Activated CD4-positive, alpha-beta memory T cell treated with anti-CD3 and anti-CD28 coated beads, Interleukin-2, amount 10 ng/mL, durations not matched to agents 7 days and 5 days (primary cell): ENCODE measurements around the gene LUC7L. TPM values are rescaled to one million over a fixed set of nuclear protein-coding genes. Genes with fewer than 3 reads are reported as not detected.

ENCODE experiments used
- CTCF ChIA-PET: fragments of 350-600 bp; sonication (Branson Sonifier 250); formaldehyde crosslinking; loops from one replicate; lab custom pipeline; 2021; ENCODE audit warnings: antibody characterized with exemption, inconsistent platforms; lab: Charles Lee
- POLR2A ChIA-PET: fragments of 350-600 bp; sonication (Branson Sonifier 250); formaldehyde crosslinking; loops from one replicate; lab custom pipeline; 2021; ENCODE audit warnings: antibody characterized with exemption; lab: Charles Lee
- DNase-seq: peaks from one replicate; pipeline ENCODE4 v3.0.0-alpha.2; 2020
- H3K27ac Mint-ChIP-seq: one replicate; pipeline ENCODE4 v1.8.0; 2021; ENCODE audit warnings: mild to moderate bottlenecking, mixed read lengths
- H3K27me3 Mint-ChIP-seq: one replicate; pipeline ENCODE4 v1.8.0; 2021; ENCODE audit warnings: mixed read lengths
- H3K36me3 Mint-ChIP-seq: one replicate; pipeline ENCODE4 v1.8.0; 2021; ENCODE audit warnings: low read depth, mixed read lengths
- H3K4me1 Mint-ChIP-seq: one replicate; pipeline ENCODE4 v1.8.0; 2021; ENCODE audit warnings: mixed read lengths
- H3K4me3 Mint-ChIP-seq: one replicate; pipeline ENCODE4 v1.8.0; 2021; ENCODE audit warnings: mild to moderate bottlenecking, mixed read lengths
- H3K9me3 Mint-ChIP-seq: one replicate; pipeline ENCODE4 v1.8.0; 2021; ENCODE audit warnings: mixed read lengths
- total RNA-seq, 2 experiments: library from RNA; stranded (reverse); gene quantifications; one replicate each; pipeline ENCODE4 v1.2.3, GENCODE V29; 2021

LUC7L gene
- total RNA-seq, 2 experiments from 2014 or later = 54.9 to 61.0 TPM

DNA sequence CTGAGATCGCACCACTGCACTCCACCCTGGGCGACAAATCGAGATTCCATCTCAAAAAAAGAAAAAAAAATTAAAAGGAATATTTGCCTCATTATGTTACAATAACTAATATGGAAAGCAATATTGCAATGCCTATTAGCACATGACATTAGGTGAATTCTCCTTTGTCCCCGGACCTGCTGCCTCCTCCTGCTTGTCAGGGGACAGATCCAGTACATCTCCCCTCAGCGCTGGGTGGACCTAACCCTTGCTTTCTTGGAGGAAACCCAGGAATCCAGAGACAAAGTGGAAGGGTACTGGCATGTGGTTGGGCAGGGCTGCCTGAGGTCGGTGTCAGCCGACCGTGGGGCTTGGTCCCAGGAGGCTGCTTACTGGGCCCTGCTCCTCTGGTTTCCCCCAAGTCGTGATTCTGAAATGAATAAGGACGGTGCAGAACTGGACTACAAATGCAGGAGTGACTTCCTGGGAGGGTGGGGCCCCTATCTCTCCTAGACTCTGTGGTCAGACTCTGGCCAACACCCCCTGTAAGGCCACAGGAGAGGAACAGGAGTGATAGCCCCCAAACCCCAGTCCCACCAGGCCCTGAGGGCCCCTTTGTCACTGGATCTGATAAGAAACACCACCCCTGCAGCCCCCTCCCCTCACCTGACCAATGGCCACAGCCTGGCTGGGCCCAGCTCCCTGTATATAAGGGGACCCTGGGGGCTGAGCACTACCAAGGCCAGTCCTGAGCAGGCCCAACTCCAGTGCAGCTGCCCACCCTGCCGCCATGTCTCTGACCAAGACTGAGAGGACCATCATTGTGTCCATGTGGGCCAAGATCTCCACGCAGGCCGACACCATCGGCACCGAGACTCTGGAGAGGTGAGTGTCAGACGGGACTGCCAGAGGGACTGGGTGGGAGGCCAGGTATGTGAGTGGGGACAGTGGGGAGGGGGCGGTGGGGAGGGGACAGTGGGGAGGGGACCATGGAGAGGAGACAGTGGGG lies 76.8 kb downstream of the LUC7L start, which contains the start of gene HBZ:
HBZ (plus strand) TSS at position 504 of the 988 bp plus-strand sequence; CDS start at position 770, 266 bp downstream.
- Mint-ChIP-seq H3K4me3 (no peak within 1 kb of the TSS), H3K4me1 (peaks cover 7% of the 10 kb centered on the region), H3K36me3 (no peaks in the 10 kb centered on the region), H3K9me3 (no peaks in the 10 kb centered on the region), H3K27me3 (peaks cover 33% of the 10 kb centered on the region), H3K27ac (no peak within 1 kb of the TSS)
- CTCF ChIA-PET = no interaction called here
- POLR2A ChIA-PET = no interaction called here
- no peak for DNase-seq

DNA sequence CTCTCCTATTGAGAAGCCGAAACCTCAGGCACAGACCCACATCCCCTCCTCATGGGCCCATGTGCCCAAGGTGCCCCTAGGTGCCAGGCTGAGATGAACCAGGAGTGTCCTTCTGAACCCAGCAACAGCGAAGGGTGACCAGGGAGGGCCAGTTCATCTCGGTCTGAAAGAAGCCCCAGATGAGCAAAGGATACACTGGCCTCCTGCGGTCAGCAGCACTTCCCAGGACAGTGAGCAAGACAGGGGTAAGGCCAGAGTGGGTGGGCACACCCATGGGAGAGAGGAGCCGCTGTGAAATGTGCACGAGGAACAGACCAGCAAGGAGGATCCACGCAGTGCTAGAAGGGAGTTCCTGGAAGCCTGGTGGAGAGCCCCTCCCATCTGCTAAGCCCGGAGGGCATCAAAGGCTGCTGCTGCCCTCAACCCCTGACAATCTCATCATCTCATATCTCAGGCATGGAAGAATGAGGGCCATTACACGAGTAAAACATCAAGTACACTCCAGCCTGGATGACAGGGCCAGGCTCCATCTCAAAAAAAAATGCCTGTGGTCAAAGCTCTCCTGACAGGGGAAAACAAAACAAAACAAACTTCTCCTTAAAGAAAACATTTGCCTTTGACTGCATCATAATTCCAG lies 80.1 kb downstream of the LUC7L start:
- H3K36me3 Mint-ChIP-seq = no peaks in the 10 kb centered on the region
- no peaks in the 10 kb centered on the region for H3K9me3 Mint-ChIP-seq
- H3K27ac Mint-ChIP-seq = no peak overlapping the region
- ChIA-PET POLR2A (no interaction called here), CTCF (no interaction called here)
- DNase-seq = no peak
- H3K4me3 Mint-ChIP-seq = no peak overlapping the region
- peaks cover 29% of the 10 kb centered on the region for H3K27me3 Mint-ChIP-seq
- no peaks in the 10 kb centered on the region for H3K4me1 Mint-ChIP-seq

DNA sequence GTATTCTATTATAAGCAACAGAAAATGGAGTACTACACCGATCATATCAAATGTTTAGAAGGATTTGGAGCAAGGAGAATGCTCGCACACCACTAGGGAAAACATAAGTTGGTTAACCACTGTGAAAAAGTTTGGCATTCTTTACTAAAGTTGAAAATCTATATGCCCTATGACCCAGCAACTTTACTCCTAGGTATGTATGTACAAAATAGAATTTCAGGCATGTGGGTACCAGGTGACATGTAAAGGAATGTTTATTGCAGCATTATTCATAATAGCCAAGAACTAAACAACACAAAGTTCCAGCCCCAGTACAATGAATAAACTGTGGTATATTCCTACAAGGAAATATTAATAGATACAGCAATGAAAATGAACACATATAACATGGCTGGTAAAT lies 82.6 kb downstream of the LUC7L start:
- Mint-ChIP-seq H3K27ac (no peak overlapping the region), H3K9me3 (no peaks in the 10 kb centered on the region), H3K27me3 (peaks cover 28% of the 10 kb centered on the region), H3K4me1 (no peaks in the 10 kb centered on the region), H3K4me3 (no peak overlapping the region), H3K36me3 (no peaks in the 10 kb centered on the region)
- no peak for DNase-seq
- ChIA-PET CTCF (no interaction called here), POLR2A (no interaction called here)

DNA sequence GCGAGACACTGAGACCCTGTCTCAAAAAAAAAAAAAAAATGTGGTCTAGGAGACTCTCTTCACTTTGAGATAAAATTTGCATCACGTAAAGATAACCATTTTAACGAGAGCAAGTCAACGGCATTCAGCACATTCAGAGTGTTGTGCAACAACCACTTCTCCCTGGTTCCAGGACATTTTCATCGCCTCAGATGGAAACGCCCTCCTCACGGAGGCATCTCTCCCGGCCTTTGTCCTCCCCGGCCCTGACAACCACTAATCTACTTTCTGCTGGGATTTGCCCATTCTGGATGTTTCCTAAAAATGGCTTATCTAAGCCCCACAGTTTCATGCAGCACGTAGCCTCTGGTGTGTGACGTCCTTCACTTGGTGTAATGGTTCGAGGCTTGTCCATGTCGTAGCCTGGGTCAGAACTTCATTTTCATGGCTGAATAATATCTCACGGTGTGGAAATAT lies 84.4 kb downstream of the LUC7L start:
- CTCF ChIA-PET = no interaction called here
- Mint-ChIP-seq H3K27ac (no peak overlapping the region), H3K4me1 (no peaks in the 10 kb centered on the region), H3K36me3 (no peaks in the 10 kb centered on the region), H3K27me3 (peaks cover 23% of the 10 kb centered on the region), H3K4me3 (no peak overlapping the region), H3K9me3 (no peaks in the 10 kb centered on the region)
- DNase-seq = no peak
- POLR2A ChIA-PET = no interaction called here

DNA sequence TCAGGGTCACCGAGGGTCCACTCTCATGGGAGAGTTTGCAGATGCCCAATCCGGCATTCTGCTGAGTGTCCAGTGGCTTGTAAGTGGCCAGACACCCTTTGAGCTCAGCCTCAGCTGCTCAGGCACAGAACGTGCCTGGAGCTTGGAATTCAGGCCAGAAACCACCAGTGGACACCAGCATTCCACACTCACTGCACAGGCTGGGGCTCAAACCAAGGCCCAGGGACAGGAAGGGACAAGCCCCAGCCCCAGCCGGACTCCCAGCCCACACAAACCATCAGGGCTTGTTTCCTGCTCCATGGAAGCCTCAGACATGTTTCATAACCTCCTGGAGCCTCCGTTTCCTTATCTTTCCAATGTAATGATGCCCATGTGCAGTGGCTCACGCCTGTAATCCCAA lies 85.8 kb downstream of the LUC7L start:
- Mint-ChIP-seq H3K4me1 (peaks cover 5% of the 10 kb centered on the region), H3K27ac (no peak overlapping the region), H3K36me3 (no peaks in the 10 kb centered on the region), H3K27me3 (peaks cover 18% of the 10 kb centered on the region), H3K9me3 (no peaks in the 10 kb centered on the region), H3K4me3 (no peak overlapping the region)
- CTCF ChIA-PET = no interaction called here
- no peak for DNase-seq
- POLR2A ChIA-PET = no interaction called here

DNA sequence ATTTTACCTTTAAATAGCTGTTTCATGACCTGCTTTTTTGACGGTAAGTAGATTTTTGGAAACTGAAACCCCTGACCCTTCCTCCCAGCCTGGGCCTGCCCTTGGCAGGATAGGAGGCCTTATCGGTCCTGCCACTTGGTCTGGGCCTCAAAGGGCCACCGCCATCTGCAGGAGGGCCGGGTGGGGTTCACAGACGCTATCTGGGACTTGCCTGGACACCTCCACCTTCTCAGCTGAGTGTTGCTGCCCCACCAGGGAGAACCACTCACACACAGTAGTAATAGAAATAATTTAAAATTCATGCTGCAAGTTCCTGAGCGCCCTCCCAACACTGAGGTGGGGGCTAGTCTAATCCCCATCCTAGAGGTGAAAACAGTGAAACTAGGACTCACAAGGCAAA lies 86.2 kb downstream of the LUC7L start:
- Mint-ChIP-seq H3K9me3 (no peaks in the 10 kb centered on the region), H3K36me3 (no peaks in the 10 kb centered on the region), H3K4me3 (no peak overlapping the region), H3K4me1 (peaks cover 5% of the 10 kb centered on the region), H3K27ac (no peak overlapping the region), H3K27me3 (peaks cover 15% of the 10 kb centered on the region)
- ChIA-PET POLR2A (no interaction called here), CTCF (no interaction called here)
- DNase-seq = no peak

DNA sequence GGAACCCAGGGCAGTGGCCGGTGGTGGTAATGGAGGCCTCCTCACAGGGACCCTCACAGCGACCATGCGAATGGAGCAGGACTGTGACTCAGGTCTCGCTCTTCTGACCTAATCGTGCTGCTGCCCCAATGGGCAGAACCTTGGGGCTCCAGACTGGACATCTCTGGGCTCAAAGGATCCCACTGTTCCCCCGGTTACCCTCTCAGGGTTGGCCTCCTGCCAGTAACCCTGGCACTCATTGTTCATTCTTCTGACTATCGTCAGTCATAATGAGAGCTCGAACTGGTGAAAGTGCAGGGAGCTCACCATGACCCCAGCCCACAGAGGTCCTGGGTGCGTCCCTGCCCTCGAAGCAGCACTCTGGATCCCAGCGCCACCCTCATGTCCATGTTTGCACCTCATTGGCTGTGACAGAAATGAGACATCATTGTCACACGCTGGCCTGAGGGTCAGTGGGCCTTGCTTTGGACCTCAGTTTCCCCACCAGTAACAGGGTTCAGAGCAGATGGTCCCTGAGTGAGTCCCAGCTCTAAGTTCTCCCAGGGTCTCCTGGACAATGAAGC lies 86.8 kb downstream of the LUC7L start:
- H3K4me3 Mint-ChIP-seq = no peak overlapping the region
- POLR2A ChIA-PET = no interaction called here
- CTCF ChIA-PET = no interaction called here
- no peaks in the 10 kb centered on the region for H3K36me3 Mint-ChIP-seq
- no peaks in the 10 kb centered on the region for H3K9me3 Mint-ChIP-seq
- H3K27me3 Mint-ChIP-seq = peaks cover 15% of the 10 kb centered on the region
- peaks cover 6% of the 10 kb centered on the region for H3K4me1 Mint-ChIP-seq
- H3K27ac Mint-ChIP-seq = no peak overlapping the region
- DNase-seq = no peak

DNA sequence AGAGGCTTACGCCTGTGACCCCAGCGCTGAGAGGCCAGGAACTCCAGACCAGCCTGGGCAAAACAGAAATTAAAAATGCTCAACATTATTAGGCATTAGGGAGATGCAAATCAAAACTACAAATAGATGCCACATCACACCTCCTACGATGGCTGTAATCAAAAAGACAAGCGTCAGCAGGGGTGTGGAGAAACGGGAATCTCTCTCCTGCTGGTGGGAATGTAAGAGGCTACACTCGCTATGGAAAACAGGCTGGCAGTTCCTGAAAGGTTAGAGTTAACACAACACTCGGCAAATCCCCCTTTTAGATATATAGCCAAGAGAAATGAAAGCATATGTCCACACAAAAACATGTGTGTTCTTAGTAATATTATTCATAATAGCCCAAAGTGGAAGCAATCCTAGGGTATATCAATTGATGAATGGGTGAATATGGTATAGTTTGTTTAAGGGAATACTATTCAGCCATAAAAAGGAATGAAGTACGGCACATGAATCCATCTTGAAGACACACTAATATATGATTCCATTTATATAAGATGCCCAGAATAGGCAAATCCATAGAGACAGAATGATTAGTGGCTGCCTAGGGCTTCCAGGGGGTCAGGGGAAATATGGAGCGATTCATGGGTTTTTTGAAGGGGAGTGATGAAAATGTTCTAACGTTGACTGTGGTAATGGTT lies 88.9 kb downstream of the LUC7L start:
- Mint-ChIP-seq H3K36me3 (peaks cover 3% of the 10 kb centered on the region), H3K4me1 (peaks cover 18% of the 10 kb centered on the region), H3K4me3 (peak overlapping the region; percentile 38), H3K27me3 (peaks cover 9% of the 10 kb centered on the region), H3K27ac (peak overlapping the region; percentile 18), H3K9me3 (no peaks in the 10 kb centered on the region)
- POLR2A ChIA-PET = no interaction called here
- CTCF ChIA-PET = interaction anchor here (1.0 kb wide), 1 partner anchor 30 kb away, joined by 5 read pairs; no protein-coding TSS in a partner anchor
- no peak for DNase-seq

Other genes with a start within 250 kb of the LUC7L start
- gene POLR3K, start 175.8 kb downstream of the LUC7L start, total RNA-seq = 10 to 100 TPM; 27.6 to 31.1 TPM
- gene SNRNP25, start 175.6 kb downstream of the LUC7L start, total RNA-seq = 10 to 100 TPM; 29.7 to 33.4 TPM
- gene RHBDF1, start 156.8 kb downstream of the LUC7L start, total RNA-seq = under 1 TPM; 0.18 to 0.23 TPM
- 10 to 100 TPM; 59.9 to 64.3 TPM for gene MPG, start 151.2 kb downstream of the LUC7L start, total RNA-seq
- 10 to 100 TPM; 31.9 to 33.4 TPM for gene NPRL3, start 90.8 kb downstream of the LUC7L start, total RNA-seq
- not detected for gene HBZ, start 76.8 kb downstream of the LUC7L start, total RNA-seq
- not detected for gene HBM, start 63.5 kb downstream of the LUC7L start, total RNA-seq
- not detected for gene HBA2, start 56.6 kb downstream of the LUC7L start, total RNA-seq
- not detected for gene HBA1, start 52.8 kb downstream of the LUC7L start, total RNA-seq
- not detected for gene HBQ1, start 49.0 kb downstream of the LUC7L start, total RNA-seq
- 10 to 100 TPM; 26.9 to 31.5 TPM for gene FAM234A, start 5.4 kb upstream of the LUC7L start, total RNA-seq
- gene RGS11, start 46.5 kb upstream of the LUC7L start, total RNA-seq = under 1 TPM; 0.10 to 0.40 TPM
- not detected for gene ARHGDIG, start 51.1 kb upstream of the LUC7L start, total RNA-seq
- gene PDIA2, start 53.7 kb upstream of the LUC7L start, total RNA-seq = not detected
- gene AXIN1, start 123.3 kb upstream of the LUC7L start, total RNA-seq = 10 to 100 TPM; 25.4 to 25.7 TPM
- 10 to 100 TPM; 71.4 to 72.6 TPM for gene MRPL28, start 141.1 kb upstream of the LUC7L start, total RNA-seq
- gene PGAP6, start 152.5 kb upstream of the LUC7L start, total RNA-seq = 10 to 100 TPM; 59.2 to 59.9 TPM
- 10 to 100 TPM; 33.9 to 34.0 TPM for gene NME4, start 167.8 kb upstream of the LUC7L start, total RNA-seq
- gene DECR2, start 172.4 kb upstream of the LUC7L start, total RNA-seq = 1 to 10 TPM; 3.0 to 3.3 TPM
- gene RAB11FIP3, start 196.2 kb upstream of the LUC7L start, total RNA-seq = 10 to 100 TPM; 21.2 to 25.4 TPM